NCI-H748 (cell line): ENCODE data around the gene STRBP.

Experiments used
- DNase-seq: peaks from one replicate; lab custom pipeline; 2025; ENCODE audit not compliant: unreplicated experiment; lab: John Stamatoyannopoulos, UW

STRBP gene

DNA sequence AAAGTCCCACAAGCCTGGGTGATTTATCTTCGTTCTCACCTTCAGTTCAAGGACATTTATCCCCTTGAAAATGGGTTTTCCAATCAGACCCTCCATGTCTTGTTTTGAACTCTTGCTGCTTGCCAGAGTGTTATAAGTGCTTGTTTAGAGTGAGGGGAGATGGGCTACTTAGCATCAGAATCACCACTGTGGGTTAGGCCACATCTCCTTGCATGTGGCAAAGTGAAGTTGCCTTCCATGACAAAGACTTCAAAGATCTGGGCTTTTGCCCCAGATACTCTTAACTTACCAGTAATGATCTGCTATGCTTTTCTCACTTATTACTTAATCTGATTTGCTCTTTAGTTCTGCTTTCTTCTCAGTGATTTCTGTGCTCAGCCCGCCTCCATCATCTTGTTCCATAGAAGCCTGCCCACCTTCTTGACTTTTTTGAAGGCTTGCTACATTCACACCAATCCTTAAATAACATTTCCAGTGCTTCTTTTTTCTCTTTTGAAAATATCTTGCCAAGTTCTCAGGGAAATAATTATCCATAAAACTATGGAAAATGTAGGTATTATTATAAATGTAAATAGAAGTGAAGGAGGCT, 195.9 kb downstream of the STRBP start:
- no peak for DNase-seq
